Hepatocyte (in vitro differentiated cells): ENCODE measurements around the gene ZIM2.

Experiments used
- CTCF ChIP-seq: fragments of 200-600 bp; sonication (generic); IDR thresholded peaks from 2 replicates; pipeline ENCODE4 v1.5.1; 2016; ENCODE audit warnings: antibody characterized with exemption, mild to moderate bottlenecking; ENCODE audit not compliant: poor library complexity
- EZH2 ChIP-seq: fragments of 200-600 bp; sonication (generic); IDR thresholded peaks from 2 replicates; pipeline ENCODE4 v1.6.1; 2016; ENCODE audit warnings: antibody characterized with exemption, mild to moderate bottlenecking, borderline replicate concordance
- EZH2phosphoT487 ChIP-seq: fragments of 200-600 bp; sonication (generic); IDR thresholded peaks from one replicate; pipeline ENCODE4 v1.6.1; 2018; ENCODE audit warnings: antibody characterized with exemption, mild to moderate bottlenecking, low read depth, moderate library complexity; ENCODE audit not compliant: unreplicated experiment, severe bottlenecking

- TF ChIP-seq CTCF: no peak
- no peak for TF ChIP-seq EZH2
- no peak for TF ChIP-seq EZH2phosphoT487
Measured at GRCh38 chr19:56748378-56748777, 92.1 kb downstream of the ZIM2 start.
